Activated CD8-positive, alpha-beta T cell treated with anti-CD3 and anti-CD28 coated beads for 36 hours (primary cell): Measurements from ENCODE around the gene CA10. TPM values are rescaled to one million over a fixed set of nuclear protein-coding genes. Genes with fewer than 3 reads are reported as not detected.

Experiments used
- ATAC-seq: fragments of 200-7000 bp; cut with Tn5 transposase; one replicate; pipeline ENCODE4 v1.10.0; 2021; ENCODE audit warnings: mild to moderate bottlenecking, moderate library complexity
- CTCF ChIA-PET: fragments of 350-600 bp; sonication (Branson Sonifier 250); formaldehyde crosslinking; loops from one replicate; lab custom pipeline; 2021; ENCODE audit warnings: antibody characterized with exemption; lab: Charles Lee
- POLR2A ChIA-PET: fragments of 350-600 bp; sonication (Branson Sonifier 250); formaldehyde crosslinking; loops from one replicate; lab custom pipeline; 2021; ENCODE audit warnings: antibody characterized with exemption; lab: Charles Lee
- DNase-seq: peaks from one replicate; pipeline ENCODE4 v3.0.0-alpha.2; 2020
- H3K27ac Mint-ChIP-seq: one replicate; pipeline ENCODE4 v1.8.0; 2021; ENCODE audit warnings: mild to moderate bottlenecking, mixed read lengths
- H3K27me3 Mint-ChIP-seq: one replicate; pipeline ENCODE4 v1.8.0; 2021; ENCODE audit warnings: mixed read lengths
- H3K36me3 Mint-ChIP-seq: one replicate; pipeline ENCODE4 v1.8.0; 2021; ENCODE audit warnings: low read depth, mixed read lengths
- H3K4me1 Mint-ChIP-seq: one replicate; pipeline ENCODE4 v1.8.0; 2021; ENCODE audit warnings: low read depth, mixed read lengths
- H3K4me3 Mint-ChIP-seq: one replicate; pipeline ENCODE4 v1.8.0; 2021; ENCODE audit warnings: mild to moderate bottlenecking, moderate library complexity, mixed read lengths
- H3K9me3 Mint-ChIP-seq: one replicate; pipeline ENCODE4 v1.8.0; 2021; ENCODE audit warnings: mixed read lengths
- intact Hi-C: fragments of 100-400 bp; cut with micrococcal nuclease; formaldehyde crosslinking; loops from one replicate; pipeline ENCODE4 v1.10.0; 2022
- total RNA-seq, 2 experiments: library from RNA; stranded (reverse); gene quantifications; one replicate each; pipeline ENCODE4 v1.2.3, GENCODE V29; 2021
- TF ChIP-seq, protein P1 (sequence below): fragments of 200-600 bp; IDR thresholded peaks from one replicate; pipeline ENCODE4 v1.8.0; 2022; ENCODE audit warnings: antibody characterized with exemption, mild to moderate bottlenecking

CA10 gene
- total RNA-seq, 2 experiments from 2014 or later, result not detected

DNA sequence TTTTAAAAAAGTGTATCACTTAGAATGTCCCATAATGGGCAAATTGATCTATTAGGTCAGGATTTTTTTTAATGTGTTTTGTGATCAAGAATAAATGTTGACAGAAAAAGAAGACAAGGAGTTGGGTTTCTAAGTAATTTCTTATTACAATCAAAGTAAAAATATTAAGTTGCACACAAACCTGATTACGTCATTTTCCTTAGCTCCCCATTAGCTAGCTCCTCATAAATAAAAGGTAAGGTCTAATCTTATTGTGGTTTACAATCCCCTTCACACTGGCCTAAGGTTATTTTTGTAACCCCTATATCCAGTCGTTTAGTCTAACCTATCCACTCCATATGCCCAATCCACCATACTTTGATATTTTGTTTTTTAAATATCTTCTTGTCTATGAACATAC is 7.6 kb downstream of the CA10 start:
- POLR2A ChIA-PET, result no interaction called here
- TF ChIP-seq, protein P1, sequence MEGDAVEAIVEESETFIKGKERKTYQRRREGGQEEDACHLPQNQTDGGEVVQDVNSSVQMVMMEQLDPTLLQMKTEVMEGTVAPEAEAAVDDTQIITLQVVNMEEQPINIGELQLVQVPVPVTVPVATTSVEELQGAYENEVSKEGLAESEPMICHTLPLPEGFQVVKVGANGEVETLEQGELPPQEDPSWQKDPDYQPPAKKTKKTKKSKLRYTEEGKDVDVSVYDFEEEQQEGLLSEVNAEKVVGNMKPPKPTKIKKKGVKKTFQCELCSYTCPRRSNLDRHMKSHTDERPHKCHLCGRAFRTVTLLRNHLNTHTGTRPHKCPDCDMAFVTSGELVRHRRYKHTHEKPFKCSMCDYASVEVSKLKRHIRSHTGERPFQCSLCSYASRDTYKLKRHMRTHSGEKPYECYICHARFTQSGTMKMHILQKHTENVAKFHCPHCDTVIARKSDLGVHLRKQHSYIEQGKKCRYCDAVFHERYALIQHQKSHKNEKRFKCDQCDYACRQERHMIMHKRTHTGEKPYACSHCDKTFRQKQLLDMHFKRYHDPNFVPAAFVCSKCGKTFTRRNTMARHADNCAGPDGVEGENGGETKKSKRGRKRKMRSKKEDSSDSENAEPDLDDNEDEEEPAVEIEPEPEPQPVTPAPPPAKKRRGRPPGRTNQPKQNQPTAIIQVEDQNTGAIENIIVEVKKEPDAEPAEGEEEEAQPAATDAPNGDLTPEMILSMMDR, result no peak
- Mint-ChIP-seq H3K4me3 (no peak overlapping the region), H3K36me3 (no peaks in the 10 kb centered on the region), H3K4me1 (peaks cover 10% of the 10 kb centered on the region), H3K27ac (no peak overlapping the region), H3K9me3 (peaks cover 1% of the 10 kb centered on the region), H3K27me3 (peaks cover 5% of the 10 kb centered on the region)
- CTCF ChIA-PET, result no interaction called here
- ATAC-seq, result no peak
- intact Hi-C loops, result no loop called here
- DNase-seq, result no peak

DNA sequence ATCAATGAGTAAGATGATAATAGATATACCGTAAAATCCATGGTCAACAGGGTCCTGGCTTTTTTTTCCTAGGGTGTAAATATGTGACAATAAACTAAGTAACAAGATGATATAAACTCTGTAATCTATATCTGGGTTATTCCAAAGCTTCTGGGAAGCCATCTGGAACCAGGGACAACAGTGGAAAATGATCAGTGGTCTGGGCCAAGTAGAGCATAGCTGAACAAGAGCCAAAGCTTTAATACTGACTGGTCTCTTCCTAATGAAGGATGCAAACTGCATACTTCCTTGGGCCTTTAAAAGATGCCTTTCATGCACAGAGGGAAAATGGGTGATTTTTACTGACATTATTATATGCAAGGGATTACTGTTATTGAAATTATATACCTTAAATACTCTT is 8.9 kb downstream of the CA10 start:
- no peak for DNase-seq
- ATAC-seq, result no peak
- ChIA-PET POLR2A (no interaction called here), CTCF (no interaction called here)
- H3K4me1 Mint-ChIP-seq, result peaks cover 10% of the 10 kb centered on the region
- H3K4me3 Mint-ChIP-seq, result no peak overlapping the region
- intact Hi-C loops, result no loop called here
- H3K9me3 Mint-ChIP-seq, result peaks cover 1% of the 10 kb centered on the region
- H3K27me3 Mint-ChIP-seq, result peaks cover 4% of the 10 kb centered on the region
- no peak overlapping the region for H3K27ac Mint-ChIP-seq
- TF ChIP-seq, protein P1, result no peak
- H3K36me3 Mint-ChIP-seq, result no peaks in the 10 kb centered on the region

GRCh38 chr17:52148969-52149351 is 9.6 kb downstream of the CA10 start:
- POLR2A ChIA-PET, result no interaction called here
- intact Hi-C loops, result no loop called here
- no peaks in the 10 kb centered on the region for H3K36me3 Mint-ChIP-seq
- no peak overlapping the region for H3K27ac Mint-ChIP-seq
- peaks cover 10% of the 10 kb centered on the region for H3K4me1 Mint-ChIP-seq
- peaks cover 1% of the 10 kb centered on the region for H3K9me3 Mint-ChIP-seq
- DNase-seq, result no peak
- peaks cover 4% of the 10 kb centered on the region for H3K27me3 Mint-ChIP-seq
- no peak overlapping the region for H3K4me3 Mint-ChIP-seq
- TF ChIP-seq, protein P1, result no peak
- ATAC-seq, result no peak
- CTCF ChIA-PET, result no interaction called here

GRCh38 chr17:52148288-52148968 is 10.1 kb downstream of the CA10 start:
- ATAC-seq (peak; percentile 15), DNase-seq (no peak)
- Mint-ChIP-seq H3K9me3 (peaks cover 1% of the 10 kb centered on the region), H3K27ac (peak overlapping the region; percentile 79), H3K4me3 (no peak overlapping the region), H3K4me1 (peaks cover 10% of the 10 kb centered on the region), H3K27me3 (peaks cover 4% of the 10 kb centered on the region), H3K36me3 (no peaks in the 10 kb centered on the region)
- ChIA-PET POLR2A (no interaction called here), CTCF (no interaction called here)
- intact Hi-C loops, result no loop called here
- TF ChIP-seq, protein P1, result no peak

GRCh38 chr17:52147872-52148271 is 10.6 kb downstream of the CA10 start:
- Mint-ChIP-seq H3K9me3 (peaks cover 1% of the 10 kb centered on the region), H3K27ac (peak overlapping the region; percentile 79), H3K4me1 (peaks cover 10% of the 10 kb centered on the region), H3K4me3 (no peak overlapping the region), H3K27me3 (peaks cover 4% of the 10 kb centered on the region), H3K36me3 (no peaks in the 10 kb centered on the region)
- TF ChIP-seq, protein P1, result no peak
- ChIA-PET CTCF (no interaction called here), POLR2A (no interaction called here)
- ATAC-seq (peak; percentile 79), DNase-seq (no peak)
- intact Hi-C loops, result no loop called here
